Esophagus muscularis mucosa (tissue), 3 donors: Measurements from ENCODE around the gene CCNQ.

Experiments used
- CTCF ChIP-seq, 3 experiments: fragments of 200-600 bp in 2 of 3; fragments of 450-650 bp in 1 of 3; sonication (generic) in 2 of 3; IDR thresholded peaks; one replicate each; pipeline ENCODE4 v1.5.1; 2017 to 2019; ENCODE audit warnings: antibody characterized with exemption in 3 of 3, mild to moderate bottlenecking in 2 of 3, moderate library complexity in 1 of 3
- POLR2AphosphoS5 ChIP-seq, 2 donors: sonication (generic); formaldehyde crosslinking; IDR thresholded peaks; one replicate each; pipeline ENCODE4 v1.6.1; 2017; ENCODE audit warnings: antibody characterized with exemption in 2 of 2

GRCh38 chrX:153611298-153612095 is 12.6 kb upstream of the CCNQ start:
- TF ChIP-seq CTCF (IDR thresholded peaks at IDR 0.05) (no peak), POLR2AphosphoS5 (IDR thresholded peaks at IDR 0.05) (no peak)
